ENCODE data around the gene AMIGO2.
"Not testable (repeated sequence)": the region's sequence is repeated elsewhere in the genome, so short reads cannot be mapped to it uniquely, and the experiment has no call there.

Gene AMIGO2, protein sequence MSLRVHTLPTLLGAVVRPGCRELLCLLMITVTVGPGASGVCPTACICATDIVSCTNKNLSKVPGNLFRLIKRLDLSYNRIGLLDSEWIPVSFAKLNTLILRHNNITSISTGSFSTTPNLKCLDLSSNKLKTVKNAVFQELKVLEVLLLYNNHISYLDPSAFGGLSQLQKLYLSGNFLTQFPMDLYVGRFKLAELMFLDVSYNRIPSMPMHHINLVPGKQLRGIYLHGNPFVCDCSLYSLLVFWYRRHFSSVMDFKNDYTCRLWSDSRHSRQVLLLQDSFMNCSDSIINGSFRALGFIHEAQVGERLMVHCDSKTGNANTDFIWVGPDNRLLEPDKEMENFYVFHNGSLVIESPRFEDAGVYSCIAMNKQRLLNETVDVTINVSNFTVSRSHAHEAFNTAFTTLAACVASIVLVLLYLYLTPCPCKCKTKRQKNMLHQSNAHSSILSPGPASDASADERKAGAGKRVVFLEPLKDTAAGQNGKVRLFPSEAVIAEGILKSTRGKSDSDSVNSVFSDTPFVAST

DNA sequence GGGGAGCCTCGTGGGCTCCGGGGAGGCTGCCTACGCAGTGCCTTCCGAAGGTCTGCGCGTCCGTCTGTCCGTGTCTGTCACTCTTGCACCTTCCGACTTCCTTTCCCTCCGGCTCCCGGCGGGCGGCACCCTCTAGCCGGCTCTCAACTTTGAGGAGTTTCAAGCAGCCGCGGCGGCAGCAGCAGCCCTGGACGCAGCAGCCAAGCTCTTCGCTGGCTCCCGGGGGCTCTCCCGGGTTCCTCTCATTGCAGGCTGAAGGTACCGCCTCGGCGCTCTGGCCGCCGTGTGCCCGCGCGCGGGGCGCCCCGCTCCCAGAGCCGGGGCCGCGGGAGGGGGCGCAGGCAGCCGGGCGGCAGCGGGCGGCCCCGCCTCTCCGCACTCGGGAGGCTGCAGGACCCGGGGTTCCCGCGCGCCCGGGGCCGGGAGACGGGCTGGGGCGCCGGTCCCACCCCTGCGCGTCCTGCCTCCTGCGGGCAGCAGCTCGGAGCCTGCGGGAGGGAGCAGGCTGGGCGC, at the start of gene AMIGO2, which contains the start of gene PCED1B:
TSS of gene AMIGO2 (minus strand) at position 492 of the 513 bp plus-strand sequence. CDS start 957 bp downstream, outside the sequence.
TSS of gene PCED1B (plus strand) at position 154 of the 513 bp plus-strand sequence. CDS start 155,443 bp downstream, outside the sequence.
- peak; percentile 48 to 86 for DNase-seq

DNA sequence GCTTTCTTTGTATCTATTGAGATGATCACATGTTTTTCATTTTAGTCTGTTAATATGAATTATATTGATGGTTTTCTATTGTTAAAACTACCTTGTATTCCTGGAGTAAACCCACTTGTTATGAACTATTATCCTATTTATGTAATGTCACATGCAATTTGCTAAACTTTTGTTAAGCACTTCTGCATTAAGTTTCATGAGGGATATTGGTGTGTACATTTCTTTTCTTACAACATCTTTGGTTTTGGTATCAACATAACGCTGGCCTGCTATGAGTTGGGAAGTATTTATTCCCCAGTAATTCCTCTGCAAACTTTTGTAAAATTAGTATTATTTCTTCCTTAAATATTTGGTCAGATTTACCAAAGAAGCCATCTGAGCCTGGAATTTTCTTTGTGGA, 46.5 kb upstream of the AMIGO2 start:
- no peak for DNase-seq

DNA sequence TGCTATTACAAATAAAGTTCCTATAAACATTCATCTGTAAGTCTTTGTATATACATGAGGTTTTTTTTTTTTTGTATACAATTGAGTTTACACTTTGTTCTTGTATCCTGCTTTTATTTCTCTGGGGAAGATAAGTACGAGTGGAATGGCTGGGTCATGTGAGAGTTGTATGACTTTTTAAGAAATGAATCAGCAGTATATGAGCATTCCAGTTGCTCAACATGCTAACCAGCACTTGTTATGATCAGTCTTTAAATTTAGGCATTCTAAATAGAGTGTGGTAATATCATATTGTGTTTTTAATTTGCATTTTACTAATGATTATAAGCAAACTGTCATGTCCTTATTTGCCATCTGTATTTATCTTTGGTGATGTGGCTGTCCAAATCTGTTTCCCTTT, 44.7 kb upstream of the AMIGO2 start:
- no peak for DNase-seq

DNA sequence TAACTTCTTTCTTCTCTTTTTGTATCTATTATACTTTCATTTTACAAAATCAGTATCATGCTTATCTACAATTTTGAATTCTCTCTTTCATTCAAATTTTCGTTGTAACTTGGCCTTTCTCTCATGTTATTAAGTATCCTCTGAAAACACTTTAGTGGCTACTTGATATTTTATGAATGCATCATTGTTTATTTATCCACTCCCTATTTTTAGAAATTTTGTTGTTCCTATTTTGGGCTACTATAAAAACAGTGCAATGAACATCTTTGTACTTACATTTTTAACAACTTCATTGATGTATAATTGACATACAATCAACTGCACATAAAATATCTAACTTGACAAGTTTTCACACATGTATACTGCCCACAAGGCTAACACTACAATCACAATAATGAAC, 44.0 kb upstream of the AMIGO2 start:
- no peak for DNase-seq

DNA sequence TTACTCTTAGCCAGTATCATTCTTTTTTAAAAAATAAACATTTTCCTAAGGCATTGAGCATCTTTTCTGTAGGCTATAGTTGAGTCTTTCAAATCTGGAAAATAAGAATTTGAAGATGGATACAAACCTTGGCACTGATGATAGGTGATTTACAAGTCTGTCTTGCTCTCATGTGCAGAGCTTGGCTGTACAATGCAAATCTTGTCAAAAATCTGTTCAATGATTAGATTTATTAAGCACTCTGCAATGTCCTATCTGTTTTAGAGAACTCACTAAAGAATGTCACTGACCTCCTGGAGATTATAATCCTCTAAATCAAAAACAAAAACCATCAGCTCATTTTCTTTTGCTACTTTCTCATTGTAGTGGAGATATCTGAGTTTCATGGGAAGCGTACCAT, 42.8 kb upstream of the AMIGO2 start:
- DNase-seq = no peak

DNA sequence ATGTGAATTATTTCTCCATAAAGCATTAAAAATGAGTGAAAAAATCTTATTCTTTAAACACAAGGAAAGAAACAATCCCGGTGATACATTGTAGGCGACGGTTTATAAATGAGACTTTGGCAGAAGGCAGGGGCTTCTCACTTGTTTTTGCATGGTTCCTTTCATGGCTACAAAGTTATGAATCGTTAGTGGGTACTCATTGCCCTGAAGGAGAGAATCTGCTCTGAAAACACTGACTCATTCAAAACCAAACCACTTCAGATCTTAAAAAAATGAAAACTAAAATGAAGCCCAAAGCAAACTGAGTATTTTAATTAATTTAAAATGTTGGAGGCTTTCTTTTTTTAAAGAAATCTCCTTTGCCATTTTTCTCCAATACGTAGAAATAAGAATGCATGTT, 41.4 kb upstream of the AMIGO2 start:
- no peak for DNase-seq

DNA sequence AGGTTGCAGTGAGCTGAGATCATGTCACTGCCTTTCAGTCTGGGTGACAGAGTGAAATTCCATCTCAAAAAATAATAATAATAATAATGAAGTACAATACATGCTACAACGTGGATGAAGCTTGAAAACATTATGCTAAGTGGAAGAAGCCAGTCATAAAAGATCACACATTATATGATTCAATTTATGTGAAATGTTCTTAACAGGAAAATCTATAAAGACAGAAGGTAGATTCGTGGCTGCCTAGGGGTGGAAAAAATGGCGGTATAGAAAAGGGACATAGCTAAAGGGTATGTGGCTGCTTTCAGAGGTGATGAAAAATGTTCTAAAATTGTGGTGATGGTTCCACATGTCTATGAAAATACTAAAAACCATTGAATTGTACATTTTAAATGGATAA, 41.0 kb upstream of the AMIGO2 start:
- no peak for DNase-seq

DNA sequence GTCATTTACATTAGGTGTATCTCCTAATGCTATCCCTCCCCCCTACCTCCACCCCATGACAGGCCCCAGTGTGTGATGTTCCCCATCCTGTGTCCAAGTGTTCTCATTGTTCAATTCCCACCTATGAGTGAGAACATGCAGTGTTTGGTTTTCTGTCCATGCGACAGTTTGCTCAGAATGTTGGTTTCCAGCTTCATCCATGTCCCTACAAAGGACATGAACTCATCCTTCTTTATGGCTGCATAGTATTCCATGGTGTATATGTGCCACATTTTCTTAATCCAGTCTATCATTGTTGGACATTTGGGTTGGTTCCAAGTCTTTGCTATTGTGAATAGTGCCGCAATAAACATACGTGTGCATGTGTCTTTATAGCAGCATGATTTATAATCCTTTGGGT, 37.5 kb upstream of the AMIGO2 start:
- not testable (repeated sequence) for DNase-seq

DNA sequence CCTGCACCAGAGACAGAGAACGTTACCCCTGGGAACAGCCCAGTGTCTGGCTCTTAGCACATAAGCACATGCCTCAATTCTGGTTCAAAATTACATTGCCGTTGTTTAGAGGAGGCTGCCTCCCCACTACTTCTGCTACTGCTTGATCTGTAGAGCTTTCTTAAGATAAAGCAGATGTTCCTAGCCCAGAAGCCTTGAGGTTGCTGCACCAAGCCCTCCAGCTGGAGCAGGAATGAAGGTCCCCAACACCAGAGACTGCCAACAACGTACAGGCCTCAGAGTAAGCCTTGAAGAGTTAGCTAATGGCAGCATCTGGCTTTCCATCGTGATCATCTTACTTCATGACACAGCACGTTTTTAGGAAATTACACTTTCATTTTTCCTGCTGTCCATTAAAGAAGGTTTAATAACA, 34.7 kb upstream of the AMIGO2 start:
- DNase-seq = no peak

DNA sequence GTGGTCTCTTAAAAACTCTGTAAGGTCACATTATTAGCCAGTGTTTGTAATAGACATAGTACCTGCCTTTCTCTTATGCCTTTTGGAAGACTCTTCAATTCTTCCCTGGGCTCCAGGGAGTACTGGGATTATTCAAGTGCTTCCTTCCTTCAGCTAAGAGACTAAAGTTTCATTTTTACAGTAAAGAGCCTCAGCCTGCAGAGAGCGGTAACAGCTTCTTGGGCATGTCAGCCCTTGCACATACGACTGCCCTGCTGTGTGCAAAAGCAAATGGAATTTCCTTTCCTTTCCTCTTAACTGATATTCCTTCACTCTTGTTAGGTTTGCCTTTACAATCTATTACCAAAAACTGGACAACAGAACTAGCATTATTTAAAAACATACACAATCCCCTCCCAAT, 32.9 kb upstream of the AMIGO2 start:
- no peak for DNase-seq

DNA sequence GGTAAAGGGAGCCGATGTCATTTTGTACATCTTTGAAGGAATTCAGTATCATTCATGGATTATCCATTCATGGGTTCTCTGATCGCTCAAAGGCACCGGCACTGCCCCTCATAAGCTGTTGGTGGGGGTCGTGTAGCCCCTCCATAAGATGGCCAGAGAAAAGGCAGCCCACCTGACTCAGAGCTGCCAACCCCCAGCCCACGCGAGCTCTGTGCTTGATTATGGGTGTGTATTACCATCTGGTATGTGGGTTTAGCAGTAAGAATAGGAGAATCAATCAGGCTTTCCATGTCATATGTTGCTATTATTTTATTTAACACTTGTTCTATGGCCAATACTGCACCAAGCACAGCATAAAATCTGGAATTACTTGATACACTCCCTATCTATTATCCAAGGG, 32.1 kb upstream of the AMIGO2 start:
- no peak for DNase-seq

DNA sequence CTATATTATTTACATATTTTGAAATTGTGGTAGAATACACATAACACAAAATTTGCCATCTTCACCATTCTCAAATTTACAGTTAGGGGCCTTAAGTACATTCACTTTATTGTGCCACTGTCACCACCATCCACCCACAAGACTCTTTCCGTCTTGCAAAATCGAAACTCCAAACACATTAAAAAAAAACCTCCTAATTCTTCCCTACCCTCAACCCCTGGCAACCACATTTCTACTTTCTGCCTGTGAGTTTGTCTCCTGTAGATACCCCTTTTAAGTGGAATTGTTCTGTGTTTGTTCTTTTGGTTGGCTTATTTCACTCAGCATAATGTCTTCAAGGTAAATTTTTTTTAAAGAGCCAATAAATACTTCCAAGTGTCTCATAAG, 31.6 kb upstream of the AMIGO2 start:
- no peak for DNase-seq

DNA sequence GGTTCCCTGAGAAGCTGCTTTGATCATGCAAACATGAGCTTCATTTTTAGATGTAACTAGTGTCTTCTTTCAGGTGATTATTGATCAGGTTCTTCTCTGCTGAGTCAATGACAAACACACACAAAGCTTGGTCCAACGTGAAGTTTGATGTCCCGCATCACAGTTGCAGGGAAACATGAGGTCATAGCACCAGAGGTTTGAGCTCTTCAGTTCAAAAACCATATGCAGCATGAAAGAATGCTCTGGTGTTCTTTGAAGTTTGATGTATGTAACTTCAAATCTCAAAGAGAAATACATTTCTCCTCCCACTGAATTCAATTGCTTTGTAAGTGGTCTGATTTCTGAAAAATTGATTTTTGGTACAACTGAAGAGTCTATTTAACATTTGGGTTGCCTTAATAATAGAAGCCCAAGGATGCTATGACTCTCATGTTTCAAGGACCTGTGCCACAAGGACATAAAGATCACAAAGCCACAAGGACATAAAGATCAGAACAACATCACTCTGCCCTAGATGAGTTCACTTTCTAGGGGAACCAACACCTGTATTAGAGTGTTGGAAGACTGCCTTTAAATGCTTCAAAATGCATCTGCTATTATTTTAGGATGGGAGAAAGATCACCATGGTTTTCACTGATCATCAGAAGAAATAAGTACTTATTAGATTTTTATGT, 31.1 kb upstream of the AMIGO2 start:
- no peak for DNase-seq

DNA sequence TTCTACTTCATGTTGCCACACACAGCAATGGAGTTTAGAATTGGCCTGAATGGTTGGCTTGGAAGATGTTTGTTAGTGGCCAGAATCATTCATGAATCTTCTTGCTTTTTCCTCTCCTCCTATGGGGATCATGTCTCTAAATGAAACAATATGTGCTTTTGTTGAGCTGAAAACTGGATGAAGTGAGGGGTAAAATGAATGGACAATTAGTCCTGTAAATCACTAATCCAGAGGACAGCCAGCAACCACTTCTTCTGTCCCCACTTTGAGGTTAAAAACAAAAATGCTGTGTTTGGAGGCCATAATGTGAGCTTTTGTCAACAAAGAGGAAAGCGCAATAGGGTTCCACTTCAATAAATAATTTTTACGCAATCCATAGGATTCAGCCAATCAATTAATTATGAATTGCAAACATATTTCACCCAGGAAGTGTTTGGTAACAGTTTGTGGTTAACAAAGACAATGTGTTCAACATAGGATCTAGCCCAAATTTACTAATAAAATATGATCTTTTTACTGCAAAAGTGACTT, 30.3 kb upstream of the AMIGO2 start:
- DNase-seq = no peak

DNA sequence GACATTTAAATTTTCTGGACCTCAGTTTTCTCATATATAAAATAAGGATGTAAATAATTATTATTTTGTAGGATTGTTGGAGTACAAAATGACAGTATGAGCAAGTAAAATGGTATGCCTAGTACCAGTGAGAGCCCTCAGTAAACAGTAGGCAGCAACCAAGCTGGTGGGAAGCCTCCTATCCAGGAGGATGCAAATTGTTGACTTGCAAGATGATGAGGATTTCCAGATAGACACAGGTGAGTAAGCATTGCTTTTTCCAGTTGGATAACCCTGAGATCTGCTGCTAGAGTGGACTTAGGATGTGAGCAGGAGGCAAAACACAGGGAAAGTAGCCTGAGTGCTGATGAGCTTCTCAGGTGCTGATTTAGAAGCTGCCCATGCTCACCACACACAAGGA, 28.2 kb upstream of the AMIGO2 start:
- DNase-seq = peak; percentile 76 to 82

DNA sequence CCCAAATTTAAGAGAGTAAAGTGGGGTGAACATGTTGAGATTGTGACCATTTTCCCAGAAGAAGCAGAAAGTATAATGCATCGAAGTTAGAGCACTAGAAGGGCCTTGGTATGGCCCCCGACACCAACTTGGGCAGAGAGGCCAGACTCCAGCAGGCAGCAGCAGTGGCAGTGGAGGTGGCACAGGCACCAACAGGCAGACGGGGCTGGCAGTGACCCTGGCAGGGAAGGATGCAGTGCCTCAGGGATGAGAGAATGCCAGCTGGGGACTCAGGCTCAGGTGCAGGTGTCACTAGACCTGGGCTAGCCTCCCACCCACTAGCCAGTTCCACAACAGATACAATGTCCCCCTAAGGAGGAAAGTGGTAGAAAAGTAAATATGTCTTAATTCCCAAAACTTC, 27.7 kb upstream of the AMIGO2 start:
- no peak for DNase-seq

DNA sequence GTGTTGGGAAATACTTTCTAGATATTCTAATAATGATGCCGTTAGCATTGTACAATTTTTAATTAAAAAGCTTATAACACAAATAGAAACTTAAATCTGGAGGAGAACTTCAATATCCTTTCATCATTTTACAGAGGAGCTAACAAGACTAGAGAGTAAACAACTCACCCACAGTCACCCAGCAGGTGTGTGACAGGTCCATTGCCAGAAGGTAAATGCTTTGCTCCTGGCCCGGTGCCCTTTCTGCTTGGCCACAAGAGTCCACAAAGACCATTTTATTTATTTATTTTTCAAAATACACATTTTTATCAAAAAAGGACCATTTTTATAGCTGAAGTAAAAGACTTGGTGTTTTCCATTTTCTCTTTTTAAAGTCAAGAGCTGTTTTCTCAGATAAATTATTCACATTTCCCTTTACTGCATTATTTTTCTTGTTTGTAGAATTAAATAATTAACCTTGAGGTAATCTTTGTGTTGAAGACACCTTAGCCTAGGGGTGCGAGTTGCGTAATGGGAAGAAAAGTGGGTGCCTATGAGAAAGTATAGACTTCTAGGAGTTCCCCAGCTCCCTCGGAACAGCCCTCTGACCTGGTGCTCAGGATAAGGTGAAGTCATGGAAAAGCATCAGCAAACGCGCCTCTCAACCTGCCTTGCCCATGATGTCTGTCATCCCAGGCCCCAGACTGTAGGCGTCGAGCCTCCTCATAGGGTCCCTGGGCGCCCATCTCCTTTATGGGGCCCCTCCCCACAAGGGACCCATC, 26.3 kb upstream of the AMIGO2 start:
- no peak for DNase-seq

DNA sequence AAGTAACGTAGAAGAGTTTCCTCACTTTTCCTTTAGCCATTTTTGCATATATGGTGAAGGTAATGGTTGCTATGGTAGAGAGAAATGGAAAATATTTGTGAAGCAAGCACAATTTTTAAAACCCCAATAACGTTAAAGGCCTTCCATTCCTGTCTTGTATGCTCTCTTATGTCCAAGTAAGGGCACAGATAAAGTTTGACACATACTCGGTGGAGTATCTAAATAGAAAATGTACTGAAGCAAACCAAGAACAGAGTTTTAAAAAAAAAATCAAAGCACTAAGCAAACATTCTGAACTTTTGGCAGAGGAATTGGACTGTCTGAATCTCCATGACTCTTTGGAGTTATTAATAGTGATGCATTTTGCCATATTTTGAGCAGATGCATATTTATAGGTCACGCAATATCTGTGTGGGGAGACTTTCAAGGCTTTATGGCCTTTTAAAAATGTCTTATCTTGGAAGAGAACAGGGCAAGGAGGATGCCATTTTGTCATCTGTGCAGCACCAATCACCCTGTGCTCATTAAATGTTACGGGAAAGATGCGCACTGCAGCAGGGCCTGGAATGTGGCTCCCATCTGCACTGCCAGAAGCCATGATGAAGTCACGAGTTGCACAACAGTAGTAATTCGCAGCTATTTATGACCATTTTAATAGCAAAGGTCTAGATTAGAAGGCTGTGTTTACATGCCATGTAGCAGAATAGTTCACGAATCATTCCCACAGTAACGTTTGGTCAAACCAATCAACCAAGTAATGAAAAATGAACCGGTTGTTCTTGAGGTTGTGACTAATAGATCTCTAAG, 23.3 kb upstream of the AMIGO2 start:
- no peak for DNase-seq

DNA sequence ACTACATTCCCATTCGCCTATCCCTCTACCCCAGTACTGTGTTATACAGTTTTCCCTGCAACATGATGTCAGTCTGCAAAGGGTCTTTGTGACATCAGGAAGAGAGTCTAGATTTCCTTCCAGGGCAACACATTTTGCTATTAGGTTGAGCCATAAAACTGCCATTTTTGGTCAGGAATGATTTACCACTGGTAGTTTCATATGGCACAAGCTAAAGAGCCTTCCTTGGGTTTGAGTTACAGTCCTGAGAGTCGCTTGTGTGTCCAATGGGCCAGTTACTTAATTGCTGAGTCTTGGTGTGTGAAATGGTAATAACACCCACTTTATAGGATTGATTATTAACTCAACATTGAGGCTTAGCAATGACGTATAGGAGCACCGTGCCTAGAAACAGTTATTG, 22.6 kb upstream of the AMIGO2 start:
- DNase-seq = no peak

DNA sequence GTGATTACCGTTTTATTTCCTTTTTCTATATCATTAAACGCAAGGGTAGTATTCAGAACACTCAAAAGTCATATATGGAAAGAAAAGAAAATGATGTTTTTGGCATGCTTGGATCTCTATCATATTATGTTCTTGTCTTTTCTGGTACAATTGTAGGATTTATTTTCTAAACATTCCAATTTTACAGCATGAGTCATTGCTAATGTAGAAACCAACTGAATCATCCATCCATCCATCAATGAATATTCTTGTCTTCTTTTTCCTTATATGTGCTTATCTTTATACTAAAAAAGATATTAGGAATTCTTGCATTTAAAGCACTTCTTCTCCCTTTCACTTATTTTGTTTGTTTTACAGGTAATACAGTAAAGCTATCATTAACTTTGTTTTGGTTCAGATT, 20.4 kb upstream of the AMIGO2 start:
- DNase-seq = no peak

DNA sequence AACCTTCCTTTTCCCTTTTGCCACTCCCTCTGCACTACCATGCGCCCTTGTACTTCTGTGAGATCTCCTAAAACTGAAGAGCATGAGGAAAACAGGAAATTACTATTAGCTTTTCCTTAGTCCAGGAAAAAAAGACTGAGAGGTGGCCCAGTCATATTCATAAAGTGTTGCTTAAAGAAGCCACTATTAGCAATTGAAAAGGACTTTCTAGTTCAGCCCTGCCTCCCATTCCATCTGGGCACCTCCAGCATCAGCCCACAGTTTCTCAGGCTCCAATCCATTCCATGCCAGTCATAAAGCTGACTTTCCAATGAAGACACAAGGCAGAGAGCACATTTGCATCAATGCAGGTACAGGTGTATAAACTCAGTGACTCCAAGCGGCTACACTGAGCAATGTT, 19.9 kb upstream of the AMIGO2 start:
- DNase-seq = peak in 1 of 2 experiments; percentile 58

DNA sequence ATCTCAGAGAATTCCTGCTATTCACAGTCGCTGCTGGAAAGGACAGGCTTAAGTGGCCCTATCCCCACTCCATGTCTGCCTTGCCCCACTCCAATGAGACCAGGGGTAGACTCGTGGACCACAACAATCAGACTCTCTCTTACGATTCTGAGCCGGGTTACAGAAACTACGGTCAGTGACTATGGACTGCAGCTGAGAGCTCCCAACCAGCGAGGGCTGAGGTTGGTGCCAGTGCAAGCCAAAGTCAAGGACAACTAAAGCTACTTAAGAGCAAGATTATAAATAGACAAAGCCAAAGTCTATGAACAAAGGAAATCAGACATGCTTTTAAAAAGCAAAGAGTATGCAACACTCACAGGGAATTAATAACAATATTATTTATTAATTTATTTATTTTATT, 18.3 kb upstream of the AMIGO2 start:
- DNase-seq = no peak
